Osteoblast (primary cell): Measurements from ENCODE around the gene FRAS1. TPM values are rescaled to one million over a fixed set of nuclear protein-coding genes. Genes with fewer than 3 reads are reported as not detected.
A peak's percentile ranks its signal among the peaks of the same experiment; 100 is the strongest.
"Not testable (repeated sequence)": the region's sequence is repeated elsewhere in the genome, so short reads cannot be mapped to it uniquely, and the experiment has no call there.

Source experiments
- DNase-seq: peaks from one replicate; pipeline ENCODE4 v3.0.0; 2011; ENCODE audit warnings: low spot score, mixed read lengths; ENCODE audit not compliant: insufficient read length; ENCODE audit errors: missing footprints
- H2AFZ ChIP-seq: 2 replicates; pipeline ENCODE4 v1.6.0; 2011; ENCODE audit warnings: mild to moderate bottlenecking, low read length
- H3K27ac ChIP-seq: 2 replicates; pipeline ENCODE4 v1.5.1; 2011; ENCODE audit warnings: mild to moderate bottlenecking, low read depth, low read length, moderate library complexity
- H3K27me3 ChIP-seq: 2 replicates; pipeline ENCODE4 v1.6.0; 2012; ENCODE audit warnings: mild to moderate bottlenecking, control low read depth, inconsistent platforms, low read length, moderate library complexity; ENCODE audit not compliant: insufficient read depth
- H3K36me3 ChIP-seq: 2 replicates; pipeline ENCODE4 v1.5.1; 2011; ENCODE audit warnings: mild to moderate bottlenecking, low read length, control low read depth, moderate library complexity; ENCODE audit not compliant: insufficient read depth
- H3K4me1 ChIP-seq: 2 replicates; pipeline ENCODE4 v1.5.1; 2011; ENCODE audit warnings: mild to moderate bottlenecking, low read length, control low read depth, moderate library complexity; ENCODE audit not compliant: insufficient read depth
- H3K4me2 ChIP-seq: 2 replicates; pipeline ENCODE4 v1.6.0; 2011; ENCODE audit warnings: mild to moderate bottlenecking, low read length; ENCODE audit not compliant: insufficient read depth
- H3K4me3 ChIP-seq: fragments of 200-600 bp; sonication (generic); 3 replicates; pipeline ENCODE4 v1.5.1; 2012; ENCODE audit warnings: mild to moderate bottlenecking, low read length, inconsistent platforms; ENCODE audit not compliant: insufficient read depth
- H3K79me2 ChIP-seq: 2 replicates; pipeline ENCODE4 v1.6.0; 2012; ENCODE audit warnings: mild to moderate bottlenecking, low read length, control low read depth, inconsistent platforms; ENCODE audit not compliant: insufficient read depth
- H3K9me3 ChIP-seq: 2 replicates; pipeline ENCODE4 v1.5.1; 2011; ENCODE audit warnings: low read depth, low read length, control low read depth
- H4K20me1 ChIP-seq: 2 replicates; pipeline ENCODE4 v1.6.0; 2012; ENCODE audit warnings: mild to moderate bottlenecking, low read length, control low read depth; ENCODE audit not compliant: insufficient read depth
- total RNA-seq: library from RNA; depleted of rRNA; stranded (reverse); fragments of >200 nt; gene quantifications from 2 replicates; pipeline ENCODE4 v1.2.3, GENCODE V29; 2012
- TF ChIP-seq, protein P1 (sequence below): IDR thresholded peaks from 2 replicates; pipeline ENCODE4 v1.5.1; 2011; ENCODE audit warnings: mild to moderate bottlenecking, low read depth, low read length, moderate library complexity; ENCODE audit errors: extremely low read depth

The FRAS1 gene
- total RNA-seq, 1 donor, result 5.1 TPM

DNA sequence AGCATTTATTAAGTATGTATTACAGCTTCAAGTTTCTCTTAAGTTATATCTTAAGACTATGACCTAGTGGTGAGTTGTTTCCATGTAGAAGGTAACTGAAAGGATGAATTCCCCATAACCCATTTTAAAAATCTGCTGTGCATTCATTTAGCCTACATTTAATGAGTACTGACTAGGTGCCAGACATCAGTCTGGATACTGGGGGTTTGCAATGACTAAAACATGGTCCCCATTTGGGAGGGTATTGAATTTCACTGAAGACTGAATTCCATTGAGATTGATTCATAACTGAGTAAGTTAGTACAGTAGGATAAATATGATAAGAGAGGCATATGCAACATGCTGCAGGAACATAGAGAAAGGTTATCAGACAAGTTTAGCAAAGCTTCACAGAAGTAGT is 241.5 kb downstream of the FRAS1 start:
- H3K4me2 ChIP-seq, result peak overlapping the region; percentile 45
- H3K79me2 ChIP-seq, result no peaks in the 10 kb centered on the region
- H3K4me1 ChIP-seq, result peaks cover 38% of the 10 kb centered on the region
- H2AFZ ChIP-seq, result no peak overlapping the region
- H4K20me1 ChIP-seq, result no peaks in the 10 kb centered on the region
- DNase-seq, result no peak
- H3K27me3 ChIP-seq, result no peaks in the 10 kb centered on the region
- TF ChIP-seq, protein P1, sequence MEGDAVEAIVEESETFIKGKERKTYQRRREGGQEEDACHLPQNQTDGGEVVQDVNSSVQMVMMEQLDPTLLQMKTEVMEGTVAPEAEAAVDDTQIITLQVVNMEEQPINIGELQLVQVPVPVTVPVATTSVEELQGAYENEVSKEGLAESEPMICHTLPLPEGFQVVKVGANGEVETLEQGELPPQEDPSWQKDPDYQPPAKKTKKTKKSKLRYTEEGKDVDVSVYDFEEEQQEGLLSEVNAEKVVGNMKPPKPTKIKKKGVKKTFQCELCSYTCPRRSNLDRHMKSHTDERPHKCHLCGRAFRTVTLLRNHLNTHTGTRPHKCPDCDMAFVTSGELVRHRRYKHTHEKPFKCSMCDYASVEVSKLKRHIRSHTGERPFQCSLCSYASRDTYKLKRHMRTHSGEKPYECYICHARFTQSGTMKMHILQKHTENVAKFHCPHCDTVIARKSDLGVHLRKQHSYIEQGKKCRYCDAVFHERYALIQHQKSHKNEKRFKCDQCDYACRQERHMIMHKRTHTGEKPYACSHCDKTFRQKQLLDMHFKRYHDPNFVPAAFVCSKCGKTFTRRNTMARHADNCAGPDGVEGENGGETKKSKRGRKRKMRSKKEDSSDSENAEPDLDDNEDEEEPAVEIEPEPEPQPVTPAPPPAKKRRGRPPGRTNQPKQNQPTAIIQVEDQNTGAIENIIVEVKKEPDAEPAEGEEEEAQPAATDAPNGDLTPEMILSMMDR, result no peak
- H3K9me3 ChIP-seq, result no peaks in the 10 kb centered on the region
- no peak overlapping the region for H3K27ac ChIP-seq
- H3K4me3 ChIP-seq, result no peak overlapping the region
- no peaks in the 10 kb centered on the region for H3K36me3 ChIP-seq

DNA sequence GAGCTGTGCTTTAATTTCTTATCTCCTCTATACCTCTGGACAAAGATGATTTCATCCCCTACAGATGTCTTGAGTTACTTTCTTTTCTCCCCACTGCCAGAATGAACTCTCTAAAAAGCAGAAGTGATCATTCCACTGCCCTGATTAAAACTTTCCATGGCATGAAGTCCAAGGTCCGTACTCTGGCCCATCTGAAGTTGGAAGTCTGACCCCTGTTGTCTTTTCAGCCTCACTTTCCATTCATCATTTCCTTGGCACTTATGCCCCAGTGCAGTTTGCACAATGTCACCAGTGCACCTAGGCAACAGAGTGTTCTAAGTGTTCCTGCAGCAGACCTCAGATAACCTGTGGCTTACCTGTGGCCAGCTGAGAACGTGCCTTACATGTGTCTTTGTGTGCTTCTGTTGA is 242.4 kb downstream of the FRAS1 start:
- no peaks in the 10 kb centered on the region for H3K36me3 ChIP-seq
- no peak overlapping the region for H2AFZ ChIP-seq
- H3K9me3 ChIP-seq, result no peaks in the 10 kb centered on the region
- no peak for DNase-seq
- H3K79me2 ChIP-seq, result no peaks in the 10 kb centered on the region
- H3K27me3 ChIP-seq, result no peaks in the 10 kb centered on the region
- H3K4me2 ChIP-seq, result no peak overlapping the region
- H3K4me3 ChIP-seq, result no peak overlapping the region
- no peak overlapping the region for H3K27ac ChIP-seq
- no peaks in the 10 kb centered on the region for H4K20me1 ChIP-seq
- peaks cover 30% of the 10 kb centered on the region for H3K4me1 ChIP-seq
- TF ChIP-seq, protein P1, result no peak

DNA sequence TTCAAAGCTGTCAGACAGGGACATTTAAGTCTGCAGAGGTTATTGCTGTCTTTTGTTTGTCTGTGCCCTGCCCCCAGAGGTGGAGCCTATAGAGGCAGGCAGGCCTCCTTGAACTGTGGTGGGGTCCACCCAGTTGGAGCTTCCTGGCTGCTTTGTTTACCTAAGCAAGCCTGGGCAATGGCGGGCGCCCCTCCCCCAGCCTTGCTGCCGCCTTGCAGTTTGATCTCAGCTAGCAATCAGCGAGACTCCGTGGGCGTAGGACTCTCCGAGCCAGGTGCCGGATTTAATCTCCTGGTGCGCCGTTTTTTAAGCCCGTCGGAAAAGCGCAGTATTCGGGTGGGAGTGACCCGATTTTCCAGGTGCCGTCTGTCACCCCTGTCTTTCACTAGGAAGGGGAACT is 250.1 kb downstream of the FRAS1 start:
- H4K20me1 ChIP-seq, H3K9me3 ChIP-seq, DNase-seq, H2AFZ ChIP-seq, H3K79me2 ChIP-seq, H3K27me3 ChIP-seq, H3K4me2 ChIP-seq, H3K27ac ChIP-seq, H3K36me3 ChIP-seq, H3K4me1 ChIP-seq, H3K4me3 ChIP-seq: not testable (repeated sequence)

DNA sequence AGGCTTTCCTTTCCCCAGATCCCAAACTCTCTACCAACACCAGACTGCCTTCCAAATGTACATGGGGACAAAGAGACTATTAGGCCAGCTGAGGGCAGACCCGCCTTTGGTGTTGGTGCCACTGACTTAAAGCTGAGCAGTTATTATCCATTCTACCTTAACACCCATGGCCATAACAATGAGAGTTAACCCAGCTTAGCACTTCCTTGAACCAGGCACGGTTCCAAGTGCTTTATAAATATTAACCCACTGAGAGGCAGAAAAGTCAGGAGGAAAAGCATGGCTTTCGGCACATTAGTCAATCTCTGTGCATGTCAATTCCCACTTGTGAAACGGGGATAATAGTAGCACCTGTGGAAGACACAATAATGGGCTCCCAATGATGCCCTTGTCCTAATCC is 251.4 kb downstream of the FRAS1 start:
- no peak overlapping the region for H3K4me3 ChIP-seq
- H4K20me1 ChIP-seq, result no peaks in the 10 kb centered on the region
- H3K27me3 ChIP-seq, result no peaks in the 10 kb centered on the region
- H3K36me3 ChIP-seq, result no peaks in the 10 kb centered on the region
- no peaks in the 10 kb centered on the region for H3K79me2 ChIP-seq
- DNase-seq, result no peak
- TF ChIP-seq, protein P1, result no peak
- H3K4me2 ChIP-seq, result no peak overlapping the region
- no peaks in the 10 kb centered on the region for H3K4me1 ChIP-seq
- no peaks in the 10 kb centered on the region for H3K9me3 ChIP-seq
- no peak overlapping the region for H2AFZ ChIP-seq
- no peak overlapping the region for H3K27ac ChIP-seq

DNA sequence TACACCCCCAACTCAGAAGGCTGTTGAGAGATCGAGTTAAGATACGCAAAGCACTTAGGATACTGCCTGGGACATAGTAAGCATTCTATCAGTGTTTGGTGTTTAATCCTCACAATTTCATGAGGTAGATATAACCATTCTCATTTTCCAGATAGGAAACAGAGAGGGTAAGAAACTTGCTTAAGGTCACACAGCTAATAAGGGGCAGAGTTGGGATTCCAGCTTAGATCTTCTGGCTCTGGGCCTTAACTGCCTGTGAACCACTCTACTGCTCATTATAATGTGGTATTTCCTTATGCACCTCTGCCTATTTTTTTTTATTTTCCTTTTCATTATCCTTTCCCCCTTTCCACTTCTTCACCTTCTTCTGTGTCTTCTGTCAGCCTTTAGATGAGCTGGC is 252.2 kb downstream of the FRAS1 start:
- Histone ChIP-seq H3K27ac (no peak overlapping the region), H3K4me3 (no peak overlapping the region), H3K36me3 (no peaks in the 10 kb centered on the region), H3K4me1 (no peaks in the 10 kb centered on the region), H3K9me3 (no peaks in the 10 kb centered on the region), H4K20me1 (no peaks in the 10 kb centered on the region), H3K27me3 (no peaks in the 10 kb centered on the region), H3K79me2 (no peaks in the 10 kb centered on the region), H2AFZ (no peak overlapping the region), H3K4me2 (no peak overlapping the region)
- no peak for DNase-seq
- TF ChIP-seq, protein P1, result no peak
